ENCODE results near the gene RORC. TPM values are rescaled to one million over a fixed set of nuclear protein-coding genes. Genes with fewer than 3 reads are reported as not detected.
A peak's percentile ranks its signal among the peaks of the same experiment; 100 is the strongest.

Gene RORC
- total and polyA plus RNA-seq, 12 donors, result 0.06 to 15.1 (median 2.9) TPM

- peak; percentile 78 to 87 (median 81) for DNase-seq
- Histone ChIP-seq H3K4me1 (replicated peaks in 1 of 2) (peaks cover 9 to 11% of the 10 kb centered on the region in 2 donors), H3K4me3 (peak within 1 kb of the TSS in 3 of 4 donors; percentile 7 to 81 (median 76)), H3K27me3 (no peaks in the 10 kb centered on the region), H3K9me3 (replicated peaks in 1 of 3) (no peaks in the 10 kb centered on the region), H3K27ac (peak within 1 kb of the TSS; percentile 6 to 91 (median 81)), H3K36me3 (replicated peaks in 1 of 2) (peaks cover 0 to 37% of the 10 kb centered on the region in 2 donors)
- intact Hi-C loops (cut with DNase I), result no loop called here
- peak; percentile 60 to 63 for TF ChIP-seq POLR2A (IDR thresholded peaks at IDR 0.05)
- TF ChIP-seq, protein P1, sequence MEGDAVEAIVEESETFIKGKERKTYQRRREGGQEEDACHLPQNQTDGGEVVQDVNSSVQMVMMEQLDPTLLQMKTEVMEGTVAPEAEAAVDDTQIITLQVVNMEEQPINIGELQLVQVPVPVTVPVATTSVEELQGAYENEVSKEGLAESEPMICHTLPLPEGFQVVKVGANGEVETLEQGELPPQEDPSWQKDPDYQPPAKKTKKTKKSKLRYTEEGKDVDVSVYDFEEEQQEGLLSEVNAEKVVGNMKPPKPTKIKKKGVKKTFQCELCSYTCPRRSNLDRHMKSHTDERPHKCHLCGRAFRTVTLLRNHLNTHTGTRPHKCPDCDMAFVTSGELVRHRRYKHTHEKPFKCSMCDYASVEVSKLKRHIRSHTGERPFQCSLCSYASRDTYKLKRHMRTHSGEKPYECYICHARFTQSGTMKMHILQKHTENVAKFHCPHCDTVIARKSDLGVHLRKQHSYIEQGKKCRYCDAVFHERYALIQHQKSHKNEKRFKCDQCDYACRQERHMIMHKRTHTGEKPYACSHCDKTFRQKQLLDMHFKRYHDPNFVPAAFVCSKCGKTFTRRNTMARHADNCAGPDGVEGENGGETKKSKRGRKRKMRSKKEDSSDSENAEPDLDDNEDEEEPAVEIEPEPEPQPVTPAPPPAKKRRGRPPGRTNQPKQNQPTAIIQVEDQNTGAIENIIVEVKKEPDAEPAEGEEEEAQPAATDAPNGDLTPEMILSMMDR (IDR thresholded peaks at IDR 0.05), result no peak
- 0 to 1% (median 0%) methylated on average over 27 to 68 of the region's 68 CpGs for WGBS, 4 donors
Observed at GRCh38 chr1:151762941-151763921, 68.4 kb downstream of the RORC start, which contains the start of gene MRPL9. Gene MRPL9, minus strand, starts transcription at chr1:151763496. Its CDS starts 17 bp downstream, at chr1:151763479.

DNA sequence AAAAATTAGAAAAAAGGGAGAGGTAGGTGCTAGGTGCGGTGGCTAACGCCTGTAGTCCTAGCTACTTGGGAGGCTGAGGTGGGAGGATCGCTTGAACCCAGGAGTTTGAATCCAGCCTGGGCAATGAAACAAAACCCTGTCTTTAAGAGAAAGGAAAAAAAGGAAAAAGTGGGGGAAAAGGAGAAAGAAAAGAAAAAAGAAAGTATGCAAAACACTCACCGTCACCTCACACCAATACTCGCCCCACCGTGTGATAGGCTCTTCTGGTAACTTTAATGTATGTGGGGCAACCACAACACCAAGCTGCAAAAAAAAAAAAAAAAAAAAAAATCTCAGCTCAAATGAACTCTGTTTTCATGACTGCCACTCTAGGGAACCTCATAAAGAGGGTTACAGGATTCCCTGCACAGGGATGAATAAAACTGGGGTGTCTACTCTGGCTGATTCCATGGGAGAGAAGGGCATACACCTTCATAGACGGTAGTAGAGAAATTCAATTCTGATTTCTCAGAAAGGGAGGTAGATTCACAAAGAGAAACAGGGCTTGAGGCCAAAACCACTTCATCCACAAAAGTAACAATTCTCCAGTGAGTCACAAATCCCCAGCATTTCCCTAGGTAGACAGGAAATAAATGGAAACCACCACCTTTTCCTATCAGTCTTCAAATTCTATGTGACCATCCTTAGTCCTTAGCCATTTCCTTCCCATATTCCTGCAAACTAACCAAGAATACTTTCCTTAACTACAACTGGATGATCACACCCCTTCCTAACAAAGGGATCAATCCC is 70.8 kb downstream of the RORC start:
- intact Hi-C loops (cut with DNase I), result no loop called here
- H3K4me1 ChIP-seq (replicated peaks in 1 of 2), result peaks cover 9 to 11% of the 10 kb centered on the region in 2 donors
- no peak overlapping the region for H3K27ac ChIP-seq
- 76 to 96% (median 93%) methylated on average over 7 of the region's 7 CpGs for WGBS, 4 donors
- no peak for DNase-seq
- H3K36me3 ChIP-seq (replicated peaks in 1 of 2), result peaks cover 0 to 40% of the 10 kb centered on the region in 2 donors
- no peak overlapping the region for H3K4me3 ChIP-seq
- H3K27me3 ChIP-seq, result no peaks in the 10 kb centered on the region
- no peaks in the 10 kb centered on the region for H3K9me3 ChIP-seq (replicated peaks in 1 of 3)
- TF ChIP-seq POLR2A (IDR thresholded peaks at IDR 0.05), result no peak
- TF ChIP-seq, protein P1 (IDR thresholded peaks at IDR 0.05), result no peak

DNA sequence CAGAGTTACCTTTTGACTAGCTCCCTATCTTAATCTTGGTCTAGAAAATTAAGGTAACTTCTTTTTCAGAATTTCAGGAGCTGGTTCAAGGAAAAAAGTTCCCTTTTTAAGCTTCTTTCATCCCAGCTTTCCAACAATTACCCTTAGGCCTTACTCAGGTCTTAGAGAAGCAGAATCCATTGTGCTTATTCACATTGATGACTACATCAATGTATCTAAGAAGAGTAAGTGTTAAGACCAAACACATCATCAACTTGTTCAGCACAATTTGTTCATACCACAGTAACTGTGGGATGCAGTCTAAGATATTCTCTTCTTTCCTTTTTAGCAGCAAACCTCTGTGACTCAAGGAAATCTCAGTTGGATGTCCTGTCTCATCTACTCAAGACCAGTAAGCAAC is 72.4 kb downstream of the RORC start:
- TF ChIP-seq, protein P1 (IDR thresholded peaks at IDR 0.05), result no peak
- no peak for TF ChIP-seq POLR2A (IDR thresholded peaks at IDR 0.05)
- H3K27ac ChIP-seq, result no peak overlapping the region
- DNase-seq, result no peak
- peaks cover 0 to 40% of the 10 kb centered on the region in 2 donors for H3K36me3 ChIP-seq (replicated peaks in 1 of 2)
- H3K9me3 ChIP-seq (replicated peaks in 1 of 3), result no peaks in the 10 kb centered on the region
- H3K4me3 ChIP-seq, result no peak overlapping the region
- H3K27me3 ChIP-seq, result no peaks in the 10 kb centered on the region
- intact Hi-C loops (cut with DNase I), result no loop called here
- peaks cover 9 to 11% of the 10 kb centered on the region in 2 donors for H3K4me1 ChIP-seq (replicated peaks in 1 of 2)

- Histone ChIP-seq H3K27ac (no peak overlapping the region), H3K36me3 (replicated peaks in 1 of 2) (peaks cover 0 to 32% of the 10 kb centered on the region in 2 donors), H3K4me3 (no peak overlapping the region), H3K27me3 (no peaks in the 10 kb centered on the region), H3K9me3 (replicated peaks in 1 of 3) (no peaks in the 10 kb centered on the region), H3K4me1 (replicated peaks in 1 of 2) (no peaks in the 10 kb centered on the region)
- intact Hi-C loops (cut with DNase I), result no loop called here
- DNase-seq, result no peak
- WGBS, 4 donors, result 70 to 100% (median 85%) methylated on average over 1 of the region's 1 CpG
- TF ChIP-seq, protein P1 (IDR thresholded peaks at IDR 0.05), result no peak
- no peak for TF ChIP-seq POLR2A (IDR thresholded peaks at IDR 0.05)
Observed at GRCh38 chr1:151756291-151756690, 75.3 kb downstream of the RORC start.
